MM.1S (cell line): ENCODE results near the gene SHTN1.

Experiments
- CTCF ChIP-seq: fragments of 300-600 bp; sonication (generic); IDR thresholded peaks from 2 replicates; pipeline ENCODE4 v1.5.1; 2016; ENCODE audit warnings: antibody characterized with exemption, low read length, mixed read lengths
- EZH2 ChIP-seq: fragments of 300-600 bp; sonication (generic); optimal IDR thresholded peaks from 2 replicates; pipeline ENCODE3; 2017; ENCODE audit warnings: low read depth, mild to moderate bottlenecking, antibody characterized with exemption, low read length, mixed read lengths
- EZH2phosphoT487 ChIP-seq: fragments of 300-600 bp; sonication (generic); IDR thresholded peaks from 2 replicates; pipeline ENCODE4 v1.6.1; 2018; ENCODE audit warnings: antibody characterized with exemption, low read length

GRCh38 chr10:117016266-117016665 is 11.3 kb upstream of the SHTN1 start:
- TF ChIP-seq CTCF = no peak
- TF ChIP-seq EZH2 = no peak
- TF ChIP-seq EZH2phosphoT487 = no peak
